ENCODE data around the gene GRIA1. TPM values are rescaled to one million over a fixed set of nuclear protein-coding genes. Genes with fewer than 3 reads are reported as not detected.

GRIA1 gene
- total RNA-seq, 1 experiment from 2014 or later: 0.81 TPM

GRCh38 chr5:153623124-153623523, 132.7 kb downstream of the GRIA1 start (continued):
- TF ChIP-seq SMAD4 (CRISPR knock-in tag; IDR thresholded peaks at IDR 0.05) (no peak), ERG (CRISPR knock-in tag; IDR thresholded peaks at IDR 0.05) (no peak)

- CTCF ChIA-PET: interaction anchor here (0.7 kb wide), 1 partner anchor 11 kb away, joined by 4 read pairs; no protein-coding TSS in a partner anchor
- no peak for ATAC-seq
These were observed 133.4 kb downstream of the GRIA1 start for GRCh38 chr5:153623751-153624450.

More at GRCh38 chr5:153623751-153624450, 133.4 kb downstream of the GRIA1 start:
- TF ChIP-seq MAX (CRISPR knock-in tag; IDR thresholded peaks at IDR 0.05): no peak
- TF ChIP-seq FOXJ3 (CRISPR knock-in tag; IDR thresholded peaks at IDR 0.05; ENCODE audit: borderline replicate concordance): no peak
- no peak for TF ChIP-seq ZNF232 (CRISPR knock-in tag; IDR thresholded peaks at IDR 0.05)
- no peak for TF ChIP-seq ZBTB43 (CRISPR knock-in tag; IDR thresholded peaks at IDR 0.05)
- no peak for TF ChIP-seq CREB1 (CRISPR knock-in tag; IDR thresholded peaks at IDR 0.05)
- no peak for TF ChIP-seq FOXP1 (CRISPR knock-in tag; IDR thresholded peaks at IDR 0.05; ENCODE audit: borderline replicate concordance)
- TF ChIP-seq FOXP4 (CRISPR knock-in tag; IDR thresholded peaks at IDR 0.05): no peak
- TF ChIP-seq ZNF423 (CRISPR knock-in tag; IDR thresholded peaks at IDR 0.05): no peak
- TF ChIP-seq JUN (CRISPR knock-in tag; IDR thresholded peaks at IDR 0.05): no peak
- TF ChIP-seq AFF4 (CRISPR knock-in tag; IDR thresholded peaks at IDR 0.05; ENCODE audit: borderline replicate concordance): no peak
- TF ChIP-seq HMGXB4 (CRISPR knock-in tag; IDR thresholded peaks at IDR 0.05): no peak
- TF ChIP-seq KAT7 (CRISPR knock-in tag; IDR thresholded peaks at IDR 0.05; ENCODE audit: borderline replicate concordance): no peak
- no peak for TF ChIP-seq ZNF281 (CRISPR knock-in tag; IDR thresholded peaks at IDR 0.05)
- no peak for TF ChIP-seq ELF4 (CRISPR knock-in tag; IDR thresholded peaks at IDR 0.05; ENCODE audit: low read depth)
- POLR2A ChIA-PET: no interaction called here
- Mint-ChIP-seq H3K4me1 (peaks cover 17% of the 10 kb centered on the region), H3K27me3 (ENCODE audit: low read depth) (no peaks in the 10 kb centered on the region), H3K9me3 (no peaks in the 10 kb centered on the region; the same call in 1 of the 2 replicates), H3K4me3 (no peak overlapping the region), H3K27ac (no peak overlapping the region), H3K36me3 (no peaks in the 10 kb centered on the region)
- DNase-seq (ENCODE audit: low spot score): no peak

Measured in WTC11 (cell line).